Upper lobe of left lung (tissue), 4 donors: ENCODE measurements around the gene NAA50.

ENCODE experiments used
- CTCF ChIP-seq, 6 experiments: fragments of 450-650 bp in 4 of 6; fragments of 200-600 bp in 2 of 6; sonication (generic) in 2 of 6; IDR thresholded peaks; one replicate each; pipeline ENCODE4 v1.5.1; 2016 to 2019; ENCODE audit warnings: antibody characterized with exemption in 6 of 6
- EP300 ChIP-seq, 4 donors: sonication (generic); formaldehyde crosslinking; IDR thresholded peaks; one replicate each; pipeline ENCODE4 v1.5.1; 2017; ENCODE audit warnings: antibody characterized with exemption in 4 of 4, control low read depth in 2 of 4

GRCh38 chr3:113783980-113784379, 37.9 kb upstream of the NAA50 start:
- TF ChIP-seq CTCF (IDR thresholded peaks at IDR 0.05), result no peak
- no peak for TF ChIP-seq EP300 (IDR thresholded peaks at IDR 0.05)
